BLaER1 (cell line): ENCODE data around the gene IQCH.
"Not testable (repeated sequence)": the region's sequence is repeated elsewhere in the genome, so short reads cannot be mapped to it uniquely, and the experiment has no call there.

Experiments used
- H3K27ac ChIP-seq: shearing (Covaris generic); formaldehyde crosslinking; 2 replicates; pipeline ENCODE4 v1.8.1; 2022
- H3K27me3 ChIP-seq: shearing (Covaris generic); formaldehyde crosslinking; 2 replicates; pipeline ENCODE4 v1.8.1; 2022
- H3K36me3 ChIP-seq: shearing (Covaris generic); formaldehyde crosslinking; 2 replicates; pipeline ENCODE4 v1.8.1; 2022
- H3K4me1 ChIP-seq: shearing (Covaris generic); formaldehyde crosslinking; 2 replicates; pipeline ENCODE4 v1.8.1; 2022
- H3K4me2 ChIP-seq: shearing (Covaris generic); formaldehyde crosslinking; 2 replicates; pipeline ENCODE4 v1.8.1; 2022
- H3K4me3 ChIP-seq: shearing (Covaris generic); formaldehyde crosslinking; 2 replicates; pipeline ENCODE4 v1.8.1; 2022
- H3K9ac ChIP-seq: shearing (Covaris generic); formaldehyde crosslinking; 2 replicates; pipeline ENCODE4 v1.8.1; 2022
- H3K9me3 ChIP-seq: shearing (Covaris generic); formaldehyde crosslinking; 2 replicates; pipeline ENCODE4 v1.8.1; 2022
- H4K20me1 ChIP-seq: shearing (Covaris generic); formaldehyde crosslinking; 2 replicates; pipeline ENCODE4 v1.8.1; 2022
- Cebpa-rat ChIP-seq: shearing (Covaris generic); IDR thresholded peaks from 2 replicates; pipeline ENCODE4 v1.8.1; 2022

IQCH gene

DNA sequence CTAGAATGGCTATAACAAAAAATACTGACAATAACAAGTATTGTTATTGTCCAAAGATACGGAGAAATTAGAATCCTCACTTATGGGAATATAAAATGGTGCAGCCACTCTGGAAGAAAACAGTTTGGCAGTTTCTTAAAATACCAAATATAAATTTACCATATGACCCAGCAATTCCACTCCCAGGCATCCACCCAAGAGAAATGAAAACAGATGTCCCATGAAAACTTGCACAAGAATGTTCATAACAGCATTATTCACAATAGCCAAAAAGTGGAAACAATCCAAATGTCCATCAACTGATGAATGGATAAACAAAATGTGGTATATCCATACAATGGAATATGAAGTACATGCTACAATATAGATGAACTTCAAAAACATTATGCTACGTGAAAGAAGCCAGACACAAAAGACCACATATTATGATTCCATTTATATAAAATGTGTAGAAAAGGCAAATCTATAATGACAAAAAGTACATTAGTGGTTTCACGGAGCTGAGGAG, 9.6 kb upstream of the IQCH start:
- no peak overlapping the region for H3K4me3 ChIP-seq
- H3K4me2 ChIP-seq: no peak overlapping the region
- H4K20me1 ChIP-seq: peaks cover 12% of the 10 kb centered on the region; the same call in 1 of the 2 replicates
- H3K27me3 ChIP-seq: no peaks in the 10 kb centered on the region
- no peak overlapping the region for H3K27ac ChIP-seq
- H3K9me3 ChIP-seq: peaks cover 20% of the 10 kb centered on the region
- peaks cover 24% of the 10 kb centered on the region for H3K36me3 ChIP-seq
- no peak for TF ChIP-seq Cebpa-rat
- H3K9ac ChIP-seq: no peak overlapping the region
- peaks cover 34% of the 10 kb centered on the region for H3K4me1 ChIP-seq

DNA sequence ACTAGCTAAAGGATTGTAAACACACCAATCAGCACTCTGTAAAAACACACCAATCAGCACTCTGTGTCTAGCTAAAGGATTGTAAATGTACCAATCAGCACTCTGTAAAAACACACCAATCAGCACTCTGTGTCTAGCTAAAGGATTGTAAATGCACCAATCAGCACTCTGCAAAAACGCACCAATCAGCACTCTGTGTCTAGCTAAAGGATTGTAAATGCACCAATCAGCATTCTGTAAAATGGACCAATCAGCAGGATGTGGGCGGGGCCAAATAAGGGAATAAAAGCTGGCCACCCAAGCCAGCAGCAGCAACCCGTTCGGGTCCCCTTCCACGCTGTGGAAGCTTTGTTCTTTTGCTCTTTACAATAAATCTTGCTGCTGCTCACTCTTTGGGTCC, 8.0 kb upstream of the IQCH start:
- H4K20me1 ChIP-seq, H3K9ac ChIP-seq, H3K4me2 ChIP-seq, H3K27me3 ChIP-seq, H3K27ac ChIP-seq, H3K4me3 ChIP-seq: not testable (repeated sequence)
- H3K9me3 ChIP-seq: peaks cover 20% of the 10 kb centered on the region
- H3K36me3 ChIP-seq: peaks cover 24% of the 10 kb centered on the region
- H3K4me1 ChIP-seq: peaks cover 18% of the 10 kb centered on the region

DNA sequence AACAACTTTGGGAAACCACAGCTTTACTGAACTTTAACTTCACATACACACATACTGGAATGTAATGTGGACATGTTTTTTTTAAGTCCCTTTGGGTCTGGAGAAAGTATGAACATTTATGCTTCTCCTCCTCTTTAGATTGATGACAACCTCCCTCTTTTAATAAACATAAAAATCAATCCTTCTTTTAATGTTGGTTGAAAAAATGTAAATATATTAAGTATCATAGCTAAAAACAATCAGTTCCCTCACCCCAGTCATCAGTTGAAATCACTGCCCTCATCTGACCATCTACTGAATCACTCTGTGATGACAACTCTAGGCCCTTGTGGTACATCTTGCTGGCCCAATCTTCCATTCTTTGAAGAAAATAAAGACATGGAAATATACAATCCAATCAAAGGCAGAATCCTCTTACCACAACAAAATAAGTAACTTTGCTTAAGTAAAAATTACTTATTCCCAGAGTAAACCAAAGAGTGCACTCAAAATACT, 6.5 kb upstream of the IQCH start:
- no peak overlapping the region for H3K4me3 ChIP-seq
- H3K27ac ChIP-seq: no peak overlapping the region
- no peak overlapping the region for H3K4me2 ChIP-seq
- no peak for TF ChIP-seq Cebpa-rat
- H3K9ac ChIP-seq: no peak overlapping the region
- H3K27me3 ChIP-seq: no peaks in the 10 kb centered on the region
- H3K36me3 ChIP-seq: peaks cover 24% of the 10 kb centered on the region
- peaks cover 11% of the 10 kb centered on the region for H3K4me1 ChIP-seq
- H3K9me3 ChIP-seq: peaks cover 20% of the 10 kb centered on the region
- H4K20me1 ChIP-seq: no peaks in the 10 kb centered on the region

DNA sequence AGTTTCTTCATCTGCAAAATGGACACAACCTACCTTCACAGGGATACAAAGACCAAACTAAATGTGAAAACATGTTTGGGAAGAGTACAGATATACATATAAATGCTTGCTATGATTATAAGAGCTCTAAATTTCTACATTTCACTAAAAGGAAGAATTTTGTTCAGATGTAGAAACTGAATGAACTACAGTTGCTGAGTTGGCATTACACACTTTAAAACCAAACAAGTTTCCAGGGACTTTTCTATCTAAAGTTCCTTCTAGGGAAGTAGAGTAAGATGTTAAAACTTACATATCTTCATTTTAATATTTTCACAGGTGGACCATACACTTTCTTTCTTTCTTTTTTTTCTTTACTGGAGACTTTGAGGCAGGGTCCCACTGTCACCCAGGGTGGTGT, 4.8 kb upstream of the IQCH start:
- Histone ChIP-seq H3K36me3 (peaks cover 24% of the 10 kb centered on the region), H3K27me3 (no peaks in the 10 kb centered on the region), H3K27ac (no peak overlapping the region), H3K4me3 (no peak overlapping the region), H3K9me3 (peaks cover 17% of the 10 kb centered on the region), H3K4me2 (no peak overlapping the region), H3K9ac (no peak overlapping the region), H4K20me1 (no peaks in the 10 kb centered on the region; the same call in 1 of the 2 replicates), H3K4me1 (peaks cover 17% of the 10 kb centered on the region)
- no peak for TF ChIP-seq Cebpa-rat

DNA sequence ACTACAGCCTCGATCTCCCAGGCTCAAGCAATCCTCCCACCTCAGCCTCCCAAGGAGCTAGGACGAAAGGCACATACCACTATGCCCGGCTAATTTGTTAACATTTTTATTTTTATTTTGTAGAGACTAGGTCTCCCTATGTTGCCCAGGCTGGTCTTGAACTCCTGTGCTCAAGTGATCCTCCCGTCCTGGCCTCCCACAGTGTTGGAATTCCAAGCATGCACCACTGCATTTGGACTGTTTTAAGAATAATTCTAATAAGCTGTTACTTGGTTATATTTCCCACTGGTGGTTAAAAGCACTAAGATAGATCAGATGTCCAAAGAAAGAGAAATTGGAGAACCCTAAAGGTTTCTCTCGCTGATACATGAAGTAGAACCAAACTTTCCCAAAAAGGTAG, 3.3 kb upstream of the IQCH start:
- Histone ChIP-seq H3K4me1 (peaks cover 23% of the 10 kb centered on the region), H3K9ac (no peak overlapping the region), H3K27me3 (no peaks in the 10 kb centered on the region), H4K20me1 (no peaks in the 10 kb centered on the region; the same call in 1 of the 2 replicates), H3K9me3 (peaks cover 12% of the 10 kb centered on the region), H3K27ac (no peak overlapping the region), H3K4me2 (no peak overlapping the region), H3K4me3 (no peak overlapping the region), H3K36me3 (peaks cover 9% of the 10 kb centered on the region)
- no peak for TF ChIP-seq Cebpa-rat

DNA sequence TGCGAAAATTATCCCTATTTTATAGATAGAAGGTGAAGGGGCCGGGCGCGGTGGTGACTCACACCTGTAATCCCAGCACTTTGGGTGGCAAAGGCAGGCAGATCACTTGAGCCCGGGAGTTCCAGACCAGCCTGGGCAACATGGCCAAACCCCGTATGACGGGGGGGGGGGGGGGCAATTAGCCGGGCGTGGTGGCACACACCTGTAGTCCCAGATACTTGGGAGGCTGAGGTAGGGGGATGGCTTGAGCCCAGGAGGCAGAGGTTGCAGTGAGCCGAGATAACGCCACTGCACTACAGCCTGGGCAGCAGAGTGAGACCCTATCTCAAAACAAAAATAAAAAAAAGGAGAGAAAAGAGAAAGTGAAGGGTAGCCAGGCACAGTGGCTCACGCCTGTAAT, 1.5 kb upstream of the IQCH start:
- no peaks in the 10 kb centered on the region; the same call in 1 of the 2 replicates for H4K20me1 ChIP-seq
- H3K36me3 ChIP-seq: no peaks in the 10 kb centered on the region
- H3K4me1 ChIP-seq: peaks cover 23% of the 10 kb centered on the region
- no peaks in the 10 kb centered on the region for H3K27me3 ChIP-seq
- H3K4me2 ChIP-seq: peak overlapping the region; percentile 86
- no peak overlapping the region for H3K27ac ChIP-seq
- H3K9ac ChIP-seq: no peak overlapping the region; the same call in 1 of the 2 replicates
- TF ChIP-seq Cebpa-rat: no peak
- H3K4me3 ChIP-seq: peak overlapping the region; percentile 91
- H3K9me3 ChIP-seq: no peaks in the 10 kb centered on the region

DNA sequence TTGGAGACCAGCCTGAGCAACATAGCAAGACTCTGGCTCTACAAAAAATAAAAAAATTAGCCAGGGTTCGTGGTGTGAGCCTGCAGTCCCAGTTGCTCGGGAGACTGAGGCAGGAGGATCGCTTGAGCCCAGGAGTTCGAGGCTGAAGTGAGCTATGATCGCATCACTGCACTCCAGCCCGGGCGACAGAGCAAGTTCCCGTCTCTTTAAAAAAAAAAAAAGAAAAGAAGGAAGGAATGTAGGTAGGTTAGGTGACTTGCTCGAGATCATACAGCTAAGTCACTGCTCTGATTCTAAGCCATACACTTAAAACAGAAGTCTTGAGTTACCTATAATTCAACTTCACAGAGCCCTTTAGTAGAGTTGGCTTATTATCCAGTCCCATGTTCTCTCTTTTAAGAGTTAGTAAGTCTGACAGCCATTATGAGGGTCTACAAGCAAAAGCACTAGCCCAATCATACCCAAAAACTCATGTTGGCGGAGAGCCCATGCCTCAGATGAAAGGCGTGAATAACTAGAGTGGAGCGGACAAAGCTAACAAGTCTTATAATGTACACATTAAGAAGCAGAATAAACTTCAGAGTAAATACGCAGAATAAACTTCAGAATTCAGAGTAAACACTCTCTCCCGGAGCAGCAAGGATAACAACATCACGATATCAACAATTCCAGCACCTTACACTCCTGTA, 893 bp upstream of the IQCH start:
- Histone ChIP-seq H3K4me2 (peak overlapping the region; percentile 86), H3K36me3 (no peaks in the 10 kb centered on the region), H3K27ac (peak overlapping the region; percentile 82), H3K27me3 (no peaks in the 10 kb centered on the region), H4K20me1 (no peaks in the 10 kb centered on the region; the same call in 1 of the 2 replicates), H3K9ac (peak overlapping the region; percentile 85), H3K4me3 (peak overlapping the region; percentile 91), H3K4me1 (peaks cover 23% of the 10 kb centered on the region), H3K9me3 (no peaks in the 10 kb centered on the region)
- no peak for TF ChIP-seq Cebpa-rat

DNA sequence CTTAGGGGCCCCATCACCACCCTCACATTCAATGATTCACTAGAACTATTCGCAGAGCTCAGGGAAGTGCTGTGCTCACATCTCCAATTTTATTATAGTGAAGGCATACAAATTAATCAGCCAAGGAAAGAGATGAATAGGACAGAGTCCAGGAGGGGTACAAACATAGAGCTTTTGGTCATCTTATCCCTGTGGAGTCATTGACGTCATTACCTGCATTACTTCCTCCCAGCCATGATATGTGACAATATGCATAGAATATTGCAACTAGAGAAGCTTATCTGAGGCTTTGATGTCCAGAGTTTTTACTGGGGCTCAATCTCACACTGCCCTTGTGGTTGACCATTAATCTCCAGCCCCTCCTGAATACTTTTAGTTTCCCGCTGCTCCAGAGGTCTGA, 1.5 kb downstream of the IQCH start:
- no peak for TF ChIP-seq Cebpa-rat
- H3K9me3 ChIP-seq: no peaks in the 10 kb centered on the region
- H3K4me2 ChIP-seq: no peak overlapping the region
- H3K4me3 ChIP-seq: no peak overlapping the region
- H4K20me1 ChIP-seq: no peaks in the 10 kb centered on the region; the same call in 1 of the 2 replicates
- peaks cover 23% of the 10 kb centered on the region for H3K4me1 ChIP-seq
- no peaks in the 10 kb centered on the region for H3K36me3 ChIP-seq
- H3K27ac ChIP-seq: no peak overlapping the region
- no peak overlapping the region for H3K9ac ChIP-seq
- H3K27me3 ChIP-seq: no peaks in the 10 kb centered on the region

DNA sequence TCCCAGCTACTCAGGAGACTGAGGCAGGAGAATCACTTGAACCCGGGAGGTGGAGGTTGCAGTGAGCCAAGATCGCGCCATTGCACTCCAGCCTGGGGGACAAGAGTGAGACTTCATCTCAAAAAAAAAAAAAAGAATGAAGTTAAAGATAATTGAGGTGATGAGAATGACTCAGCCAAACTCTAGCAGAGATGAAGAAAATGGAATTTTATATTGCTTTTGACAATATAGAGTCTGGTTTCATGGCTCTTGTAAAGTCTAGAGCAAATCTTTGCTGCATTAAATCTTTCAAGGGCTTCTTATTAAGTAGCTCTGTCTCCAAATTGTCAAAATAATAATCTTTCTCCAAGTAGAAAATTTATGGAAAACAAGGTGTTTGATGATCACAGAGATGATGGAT, 3.8 kb downstream of the IQCH start:
- not testable (repeated sequence) for H3K36me3 ChIP-seq, H3K4me3 ChIP-seq, H3K9me3 ChIP-seq, H3K27me3 ChIP-seq, H3K27ac ChIP-seq, H3K4me2 ChIP-seq, H3K9ac ChIP-seq, H4K20me1 ChIP-seq
- peaks cover 12% of the 10 kb centered on the region for H3K4me1 ChIP-seq

DNA sequence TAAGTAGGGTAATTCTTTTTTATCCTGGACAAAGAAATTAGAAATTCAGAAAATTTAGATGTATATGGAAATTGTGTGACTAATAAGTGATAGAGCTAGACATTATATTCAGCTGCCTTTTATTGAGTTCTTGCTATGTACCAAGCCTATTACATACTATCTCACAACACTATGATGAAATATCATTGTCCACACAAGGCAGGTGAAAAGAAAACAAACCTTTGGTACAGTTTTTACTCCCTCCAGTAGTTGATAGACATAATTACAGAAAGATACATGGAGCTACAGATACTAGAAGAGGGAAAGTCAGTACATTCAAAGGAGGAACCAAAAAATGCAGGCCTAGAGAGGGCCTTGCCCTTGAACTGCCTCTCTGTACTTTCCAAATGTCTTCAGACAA, 4.8 kb downstream of the IQCH start:
- H3K4me2 ChIP-seq: no peak overlapping the region
- no peaks in the 10 kb centered on the region for H3K9me3 ChIP-seq
- no peak overlapping the region for H3K9ac ChIP-seq
- no peak overlapping the region for H3K4me3 ChIP-seq
- TF ChIP-seq Cebpa-rat: no peak
- H3K27me3 ChIP-seq: no peaks in the 10 kb centered on the region
- no peak overlapping the region for H3K27ac ChIP-seq
- peaks cover 6% of the 10 kb centered on the region; the same call in 1 of the 2 replicates for H3K4me1 ChIP-seq
- H4K20me1 ChIP-seq: no peaks in the 10 kb centered on the region
- H3K36me3 ChIP-seq: no peaks in the 10 kb centered on the region
